CD4-positive, alpha-beta T cell (primary cell): ENCODE data around the gene HTR4. TPM values are rescaled to one million over a fixed set of nuclear protein-coding genes. Genes with fewer than 3 reads are reported as not detected.

Source experiments
- ATAC-seq: fragments of 200-7000 bp; cut with Tn5 transposase; one replicate; pipeline ENCODE4 v1.10.0; 2022; ENCODE audit warnings: mild to moderate bottlenecking; ENCODE audit not compliant: poor library complexity
- CTCF ChIA-PET: fragments of 350-600 bp; sonication (Branson Sonifier 250); formaldehyde crosslinking; loops from one replicate; lab custom pipeline; 2021; ENCODE audit warnings: antibody characterized with exemption, inconsistent platforms; lab: Charles Lee
- POLR2A ChIA-PET: fragments of 350-600 bp; sonication (Branson Sonifier 250); formaldehyde crosslinking; loops from one replicate; lab custom pipeline; 2021; ENCODE audit warnings: antibody characterized with exemption, inconsistent platforms; lab: Charles Lee
- DNase-seq, 14 experiments: peaks; one replicate each; pipeline ENCODE4 v3.0.0-alpha.2; 2013 to 2020; ENCODE audit warnings: mixed read lengths in 2 of 14
- H3K27ac ChIP-seq, 2 donors: one replicate each; pipeline versions ENCODE4 v1.5.1 to v1.7.0; 2013; ENCODE audit warnings: low read length in 2 of 2, low read depth in 1 of 2, mild to moderate bottlenecking in 1 of 2
- H3K27me3 ChIP-seq, 2 experiments: 1 replicate in 1 of 2; 2 replicates in 1 of 2; pipeline versions ENCODE4 v1.6.1 to v1.7.0; 2013; ENCODE audit warnings: low read length in 2 of 2, control low read depth in 1 of 2, mild to moderate bottlenecking in 1 of 2, moderate library complexity in 1 of 2; ENCODE audit not compliant: insufficient read depth in 2 of 2, control insufficient read depth in 1 of 2
- H3K36me3 ChIP-seq: one replicate; pipeline ENCODE4 v1.6.1; 2013; ENCODE audit warnings: low read length, control low read depth; ENCODE audit not compliant: insufficient read depth
- H3K4me1 ChIP-seq: one replicate; pipeline ENCODE4 v1.6.1; 2013; ENCODE audit warnings: low read length, control low read depth; ENCODE audit not compliant: insufficient read depth
- H3K4me3 ChIP-seq: one replicate; pipeline ENCODE4 v1.5.1; 2013; ENCODE audit warnings: mild to moderate bottlenecking, low read length, moderate library complexity
- H3K9me3 ChIP-seq, 2 experiments: 1 replicate in 1 of 2; 2 replicates in 1 of 2; pipeline versions ENCODE4 v1.6.1 to v1.7.0; 2013; ENCODE audit warnings: low read length in 2 of 2, mild to moderate bottlenecking in 2 of 2, control low read depth in 1 of 2, moderate library complexity in 1 of 2; ENCODE audit not compliant: control insufficient read depth in 1 of 2, insufficient read depth in 1 of 2
- H3K27ac Mint-ChIP-seq: one replicate; pipeline ENCODE4 v1.8.0; 2020; ENCODE audit warnings: mixed read lengths
- H3K27me3 Mint-ChIP-seq: one replicate; pipeline ENCODE4 v1.8.0; 2021; ENCODE audit warnings: mixed read lengths
- H3K36me3 Mint-ChIP-seq: one replicate; pipeline ENCODE4 v1.8.0; 2021; ENCODE audit warnings: low read depth, mixed read lengths
- H3K4me1 Mint-ChIP-seq: one replicate; pipeline ENCODE4 v1.8.0; 2021; ENCODE audit warnings: low read depth, mixed read lengths
- H3K4me3 Mint-ChIP-seq: one replicate; pipeline ENCODE4 v1.8.0; 2020; ENCODE audit warnings: mild to moderate bottlenecking, mixed read lengths
- H3K9me3 Mint-ChIP-seq: one replicate; pipeline ENCODE4 v1.8.0; 2020; ENCODE audit warnings: mixed read lengths
- intact Hi-C, 2 experiments: fragments of 100-400 bp; cut with DNase I in 1 of 2; cut with micrococcal nuclease in 1 of 2; formaldehyde crosslinking; loops; one replicate each; pipeline versions ENCODE4 v1.15.1 to v1.9.0; 2023 to 2025; cut with DNase I, micrococcal nuclease
- total RNA-seq, 174 experiments: library from RNA in 2 of 174; stranded (reverse) in 2 of 174; gene quantifications; one replicate each; pipeline ENCODE4 v1.2.3 and lab custom pipeline; 2021 to 2026
- TF ChIP-seq, protein P1 (sequence below): fragments of 200-600 bp; IDR thresholded peaks from one replicate; pipeline ENCODE4 v1.8.0; 2022; ENCODE audit warnings: antibody characterized with exemption, mild to moderate bottlenecking

The HTR4 gene
- total RNA-seq, 2 experiments from 2014 or later, result not detected

- Mint-ChIP-seq H3K4me1 (no peaks in the 10 kb centered on the region), H3K9me3 (no peaks in the 10 kb centered on the region), H3K27ac (no peak overlapping the region), H3K27me3 (no peaks in the 10 kb centered on the region), H3K4me3 (no peak overlapping the region), H3K36me3 (peaks cover 51% of the 10 kb centered on the region)
- no peak for DNase-seq
- no peaks in the 10 kb centered on the region for H3K4me1 ChIP-seq
- POLR2A ChIA-PET, result interaction anchor here (0.8 kb wide), 1 partner anchor 11 kb away, joined by 3 read pairs; no protein-coding TSS in a partner anchor
- no peaks in the 10 kb centered on the region for H3K27me3 ChIP-seq
- no peaks in the 10 kb centered on the region for H3K9me3 ChIP-seq
- ATAC-seq, result no peak
- CTCF ChIA-PET, result interaction anchor here (1.5 to 4.1 kb wide), 3 partner anchors 23 to 592 kb away, joined by 4 to 23 read pairs (median 5); no protein-coding TSS in a partner anchor
- no peak overlapping the region for H3K27ac ChIP-seq
- TF ChIP-seq, protein P1, sequence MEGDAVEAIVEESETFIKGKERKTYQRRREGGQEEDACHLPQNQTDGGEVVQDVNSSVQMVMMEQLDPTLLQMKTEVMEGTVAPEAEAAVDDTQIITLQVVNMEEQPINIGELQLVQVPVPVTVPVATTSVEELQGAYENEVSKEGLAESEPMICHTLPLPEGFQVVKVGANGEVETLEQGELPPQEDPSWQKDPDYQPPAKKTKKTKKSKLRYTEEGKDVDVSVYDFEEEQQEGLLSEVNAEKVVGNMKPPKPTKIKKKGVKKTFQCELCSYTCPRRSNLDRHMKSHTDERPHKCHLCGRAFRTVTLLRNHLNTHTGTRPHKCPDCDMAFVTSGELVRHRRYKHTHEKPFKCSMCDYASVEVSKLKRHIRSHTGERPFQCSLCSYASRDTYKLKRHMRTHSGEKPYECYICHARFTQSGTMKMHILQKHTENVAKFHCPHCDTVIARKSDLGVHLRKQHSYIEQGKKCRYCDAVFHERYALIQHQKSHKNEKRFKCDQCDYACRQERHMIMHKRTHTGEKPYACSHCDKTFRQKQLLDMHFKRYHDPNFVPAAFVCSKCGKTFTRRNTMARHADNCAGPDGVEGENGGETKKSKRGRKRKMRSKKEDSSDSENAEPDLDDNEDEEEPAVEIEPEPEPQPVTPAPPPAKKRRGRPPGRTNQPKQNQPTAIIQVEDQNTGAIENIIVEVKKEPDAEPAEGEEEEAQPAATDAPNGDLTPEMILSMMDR, result no peak
- intact Hi-C loops, result loop anchor here (5.0 to 10.0 kb wide), 4 partner anchors 592 to 829 kb away; partner anchors contain the start of gene AFAP1L1 (in 1 of the 2)
- H3K36me3 ChIP-seq, result peaks cover 41% of the 10 kb centered on the region
- no peak overlapping the region for H3K4me3 ChIP-seq
Measured at GRCh38 chr5:148443241-148443640, 211.1 kb downstream of the HTR4 start.

GRCh38 chr5:148438933-148439332 is 215.4 kb downstream of the HTR4 start:
- ATAC-seq, result no peak
- Mint-ChIP-seq H3K27ac (no peak overlapping the region), H3K27me3 (no peaks in the 10 kb centered on the region), H3K4me3 (no peak overlapping the region), H3K36me3 (peaks cover 85% of the 10 kb centered on the region), H3K4me1 (no peaks in the 10 kb centered on the region), H3K9me3 (no peaks in the 10 kb centered on the region)
- CTCF ChIA-PET, result interaction anchor here (1.6 kb wide), 1 partner anchor 302 kb away, joined by 3 read pairs; no protein-coding TSS in a partner anchor
- no peak overlapping the region for H3K4me3 ChIP-seq
- intact Hi-C loops, result no loop called here
- no peak for DNase-seq
- no peaks in the 10 kb centered on the region for H3K27me3 ChIP-seq
- no peaks in the 10 kb centered on the region for H3K9me3 ChIP-seq
- no peak overlapping the region for H3K27ac ChIP-seq
- H3K4me1 ChIP-seq, result no peaks in the 10 kb centered on the region
- H3K36me3 ChIP-seq, result peaks cover 75% of the 10 kb centered on the region
- POLR2A ChIA-PET, result no interaction called here
- TF ChIP-seq, protein P1, result no peak

GRCh38 chr5:148437249-148437648 is 217.1 kb downstream of the HTR4 start:
- H3K4me1 Mint-ChIP-seq, result no peaks in the 10 kb centered on the region
- DNase-seq, result no peak
- ChIA-PET CTCF (no interaction called here), POLR2A (no interaction called here)
- H3K36me3 Mint-ChIP-seq, result peaks cover 92% of the 10 kb centered on the region
- H3K27ac ChIP-seq, result no peak overlapping the region
- no peaks in the 10 kb centered on the region for H3K4me1 ChIP-seq
- peaks cover 86% of the 10 kb centered on the region for H3K36me3 ChIP-seq
- no peak overlapping the region for H3K4me3 ChIP-seq
- H3K4me3 Mint-ChIP-seq, result no peak overlapping the region
- TF ChIP-seq, protein P1, result no peak
- H3K9me3 ChIP-seq, result no peaks in the 10 kb centered on the region
- H3K27me3 Mint-ChIP-seq, result no peaks in the 10 kb centered on the region
- H3K9me3 Mint-ChIP-seq, result no peaks in the 10 kb centered on the region
- no peak for ATAC-seq
- H3K27me3 ChIP-seq, result no peaks in the 10 kb centered on the region
- peak overlapping the region; percentile 65 for H3K27ac Mint-ChIP-seq
- intact Hi-C loops, result no loop called here
